ENCODE results near the gene PSMB10.

GRCh38 chr16:67966549-67967182, 30.0 kb upstream of the PSMB10 start:
- TF ChIP-seq USF2 (IDR thresholded peaks at IDR 0.05; ENCODE audit: low read depth, low read length) (no peak), CTCF (conservative IDR thresholded peaks at IDR 0.05; ENCODE audit: low read depth, low read length) (no peak), POLR2A (IDR thresholded peaks at IDR 0.05; ENCODE audit: low read depth, low read length) (no peak), RAD21 (IDR thresholded peaks at IDR 0.05; ENCODE audit: low read length) (no peak), RCOR1 (IDR thresholded peaks at IDR 0.05; ENCODE audit: insufficient replicate concordance, low read length) (no peak), MXI1 (IDR thresholded peaks at IDR 0.05; ENCODE audit: borderline replicate concordance, low read depth, low read length) (no peak), SMC3 (IDR thresholded peaks at IDR 0.05; ENCODE audit: low read depth, low read length) (no peak), MAFK (IDR thresholded peaks at IDR 0.05; ENCODE audit: low read depth, low read length) (no peak), CEBPB (IDR thresholded peaks at IDR 0.05; ENCODE audit: low read depth, low read length) (no peak), RFX5 (IDR thresholded peaks at IDR 0.05; ENCODE audit: low read depth, low read length) (no peak)

Measured in IMR-90 (cell line).